Caco-2 (cell line): Measurements from ENCODE around the gene TSPAN5. TPM values are rescaled to one million over a fixed set of nuclear protein-coding genes. Genes with fewer than 3 reads are reported as not detected.

Experiments used
- BruUV-seq: library from RNA; stranded (reverse); fragments of 400-500 nt; replicated peaks from 2 replicates; lab custom pipeline; 2021; lab: Mats Ljungman, UMichigan
- CTCF ChIA-PET: fragments of 300-600 bp; sonication (Branson Sonifier 250); formaldehyde crosslinking; loops from one replicate; lab custom pipeline; 2022; ENCODE audit warnings: antibody characterized with exemption; lab: Charles Lee
- POLR2A ChIA-PET: fragments of 300-600 bp; sonication (Branson Sonifier 250); formaldehyde crosslinking; loops from one replicate; lab custom pipeline; 2022; ENCODE audit warnings: antibody characterized with exemption; lab: Charles Lee
- DNase-seq, 2 experiments: peaks; one replicate each; pipeline versions ENCODE4 v3.0.0 to v3.0.0-alpha.2; 2020 to 2022
- H3K27me3 ChIP-seq: replicated peaks from 2 replicates; pipeline ENCODE4 v1.6.0; 2011; ENCODE audit warnings: low read length; ENCODE audit not compliant: control insufficient read depth, insufficient read depth
- H3K36me3 ChIP-seq: 2 replicates; pipeline ENCODE4 v1.5.1; 2011; ENCODE audit warnings: low read length; ENCODE audit not compliant: control insufficient read depth, insufficient read depth
- H3K4me1 ChIP-seq: fragments of 250-450 bp; sonication (Bioruptor Pico); 2 replicates; pipeline ENCODE4 v1.5.1; 2020; ENCODE audit warnings: mild to moderate bottlenecking
- H3K4me3 ChIP-seq: 2 replicates; pipeline ENCODE4 v1.5.1; 2011; ENCODE audit warnings: low read depth, mild to moderate bottlenecking, control low read depth, low read length
- H3K9me3 ChIP-seq: fragments of 250-450 bp; sonication (Bioruptor Pico); 2 replicates; pipeline ENCODE4 v1.5.1; 2020; ENCODE audit warnings: mild to moderate bottlenecking, moderate library complexity
- H3K27ac Mint-ChIP-seq: one replicate; pipeline ENCODE4 v1.8.0; 2022; ENCODE audit warnings: mixed read lengths; ENCODE audit not compliant: unreplicated experiment
- H3K27me3 Mint-ChIP-seq: one replicate; pipeline ENCODE4 v1.8.0; 2022; ENCODE audit warnings: mixed read lengths; ENCODE audit not compliant: insufficient read depth, unreplicated experiment
- H3K36me3 Mint-ChIP-seq: one replicate; pipeline ENCODE4 v1.8.0; 2022; ENCODE audit warnings: mild to moderate bottlenecking, mixed read lengths; ENCODE audit not compliant: insufficient read depth, unreplicated experiment
- H3K4me1 Mint-ChIP-seq: one replicate; pipeline ENCODE4 v1.8.0; 2022; ENCODE audit warnings: low read depth, mixed read lengths; ENCODE audit not compliant: unreplicated experiment
- H3K4me3 Mint-ChIP-seq: one replicate; pipeline ENCODE4 v1.8.0; 2022; ENCODE audit warnings: mild to moderate bottlenecking, moderate library complexity, mixed read lengths; ENCODE audit not compliant: unreplicated experiment
- H3K9me3 Mint-ChIP-seq: one replicate; pipeline ENCODE4 v1.8.0; 2022; ENCODE audit warnings: mixed read lengths; ENCODE audit not compliant: unreplicated experiment
- CTCF ChIP-seq, 2 experiments: fragments of 200-600 bp in 1 of 2; IDR thresholded peaks; 1 replicate in 1 of 2; 2 replicates in 1 of 2; pipeline versions ENCODE4 v1.5.1 to v1.8.0; 2011 to 2022; ENCODE audit warnings: antibody characterized with exemption in 1 of 2, control low read depth in 1 of 2, inconsistent platforms in 1 of 2, low read depth in 1 of 2, low read length in 1 of 2, mild to moderate bottlenecking in 1 of 2, moderate library complexity in 1 of 2; ENCODE audit not compliant: insufficient read depth in 1 of 2, severe bottlenecking in 1 of 2, unreplicated experiment in 1 of 2
- intact Hi-C: fragments of 100-400 bp; cut with micrococcal nuclease; formaldehyde crosslinking; loops from one replicate; pipeline ENCODE4 v1.10.0; 2022; ENCODE audit not compliant: unreplicated experiment
- total RNA-seq: library from RNA; stranded (reverse); gene quantifications from 2 replicates; pipeline ENCODE4 v1.2.3, GENCODE V29; 2022

Gene TSPAN5
- total RNA-seq, 1 experiment from 2014 or later, result 24.1 TPM

GRCh38 chr4:98430708-98431403 lies 227.6 kb downstream of the TSPAN5 start:
- no peak overlapping the region for H3K27ac Mint-ChIP-seq
- no peak overlapping the region for H3K4me3 ChIP-seq
- CTCF ChIA-PET, result no interaction called here

GRCh38 chr4:98423009-98423408 lies 235.4 kb downstream of the TSPAN5 start:
- POLR2A ChIA-PET, result no interaction called here

More at GRCh38 chr4:98430708-98431403, 227.6 kb downstream of the TSPAN5 start:
- Mint-ChIP-seq H3K9me3 (peaks cover 10% of the 10 kb centered on the region), H3K4me1 (no peaks in the 10 kb centered on the region), H3K36me3 (peaks cover 6% of the 10 kb centered on the region), H3K4me3 (no peak overlapping the region), H3K27me3 (no peaks in the 10 kb centered on the region)
- intact Hi-C loops, result no loop called here
- Histone ChIP-seq H3K36me3 (no peaks in the 10 kb centered on the region), H3K27me3 (no peaks in the 10 kb centered on the region), H3K9me3 (no peaks in the 10 kb centered on the region), H3K4me1 (no peaks in the 10 kb centered on the region; the same call in 1 of the 2 replicates)
- BruUV-seq, result no TSS peak
- no peak for TF ChIP-seq CTCF (IDR thresholded peaks at IDR 0.05; ENCODE audit: insufficient read depth in 1 of 2, low read depth in 1 of 2, low read length in 1 of 2, severe bottlenecking in 1 of 2, unreplicated experiment in 1 of 2)
- DNase-seq, result no peak
- POLR2A ChIA-PET, result no interaction called here

DNA sequence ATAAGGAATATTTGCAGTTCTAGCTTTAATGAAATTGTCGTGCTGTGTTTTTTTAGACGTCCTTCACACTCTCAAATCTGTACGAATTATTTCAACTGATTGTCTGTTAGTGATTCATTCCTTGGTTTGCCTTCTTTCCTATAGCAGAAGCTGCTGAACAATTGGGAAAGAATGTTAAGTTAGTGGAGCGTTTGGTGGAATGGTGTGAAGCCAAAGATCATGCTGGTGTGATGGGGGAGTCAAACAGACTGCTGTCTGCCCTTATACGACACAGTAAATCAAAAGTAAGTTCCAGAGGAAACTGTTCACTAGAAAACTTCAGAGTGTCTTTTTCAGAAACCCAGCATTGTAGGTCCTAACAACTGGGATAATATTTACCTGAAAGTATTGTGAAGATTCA lies 237.3 kb downstream of the TSPAN5 start:
- CTCF ChIA-PET, result no interaction called here
- POLR2A ChIA-PET, result no interaction called here
- no peak for DNase-seq
- no peak overlapping the region for H3K27ac Mint-ChIP-seq
- H3K9me3 ChIP-seq, result no peaks in the 10 kb centered on the region
- no TSS peak for BruUV-seq
- H3K27me3 Mint-ChIP-seq, result no peaks in the 10 kb centered on the region
- H3K9me3 Mint-ChIP-seq, result peaks cover 5% of the 10 kb centered on the region
- H3K36me3 Mint-ChIP-seq, result peaks cover 19% of the 10 kb centered on the region
- H3K4me3 Mint-ChIP-seq, result no peak overlapping the region
- TF ChIP-seq CTCF (IDR thresholded peaks at IDR 0.05; ENCODE audit: insufficient read depth in 1 of 2, low read depth in 1 of 2, low read length in 1 of 2, severe bottlenecking in 1 of 2, unreplicated experiment in 1 of 2), result no peak
- H3K4me1 ChIP-seq, result no peaks in the 10 kb centered on the region
- no peaks in the 10 kb centered on the region for H3K4me1 Mint-ChIP-seq
- no peaks in the 10 kb centered on the region for H3K27me3 ChIP-seq
- no peak overlapping the region for H3K4me3 ChIP-seq
- intact Hi-C loops, result no loop called here
- H3K36me3 ChIP-seq, result no peaks in the 10 kb centered on the region

More at GRCh38 chr4:98423009-98423408, 235.4 kb downstream of the TSPAN5 start:
- Mint-ChIP-seq H3K36me3 (peaks cover 22% of the 10 kb centered on the region), H3K27ac (no peak overlapping the region), H3K4me3 (no peak overlapping the region), H3K27me3 (no peaks in the 10 kb centered on the region), H3K4me1 (no peaks in the 10 kb centered on the region), H3K9me3 (peaks cover 12% of the 10 kb centered on the region)
- no peaks in the 10 kb centered on the region for H3K27me3 ChIP-seq
- no peaks in the 10 kb centered on the region for H3K4me1 ChIP-seq
- no peak for DNase-seq
- intact Hi-C loops, result no loop called here
- H3K4me3 ChIP-seq, result no peak overlapping the region
- no peak for TF ChIP-seq CTCF (IDR thresholded peaks at IDR 0.05; ENCODE audit: insufficient read depth in 1 of 2, low read depth in 1 of 2, low read length in 1 of 2, severe bottlenecking in 1 of 2, unreplicated experiment in 1 of 2)
- H3K9me3 ChIP-seq, result no peaks in the 10 kb centered on the region
- BruUV-seq, result no TSS peak
- no peaks in the 10 kb centered on the region for H3K36me3 ChIP-seq
- CTCF ChIA-PET, result no interaction called here
